GM19438 (cell line): ENCODE measurements around the gene VWA5B1.

Experiments
- ATAC-seq: cut with Tn5 transposase; IDR thresholded peaks from one replicate; pipeline ENCODE4 v1.9.1; 2021; ENCODE audit warnings: low read depth; ENCODE audit not compliant: unreplicated experiment

Gene VWA5B1

DNA sequence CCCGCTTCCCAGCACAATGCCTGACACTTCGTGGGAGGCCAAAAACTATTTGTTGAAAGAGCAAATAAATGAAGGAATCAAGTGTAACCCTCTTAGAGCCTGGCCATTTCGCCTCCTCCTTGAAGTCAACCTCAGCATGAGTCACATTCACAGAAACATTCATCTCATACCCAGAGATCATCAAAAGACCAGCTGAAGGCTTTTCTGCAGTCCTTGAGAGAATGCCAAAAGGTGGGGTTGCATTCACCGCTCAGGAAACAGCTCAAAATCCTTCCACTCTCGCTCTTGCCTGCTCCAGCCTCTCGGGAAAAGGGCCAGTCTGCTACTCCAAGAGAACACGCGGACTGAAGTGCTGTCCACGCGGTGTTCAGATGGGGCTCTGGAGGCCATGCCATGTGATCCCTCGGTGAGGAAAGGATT lies 90.0 kb downstream of the VWA5B1 start:
- ATAC-seq, result no peak

DNA sequence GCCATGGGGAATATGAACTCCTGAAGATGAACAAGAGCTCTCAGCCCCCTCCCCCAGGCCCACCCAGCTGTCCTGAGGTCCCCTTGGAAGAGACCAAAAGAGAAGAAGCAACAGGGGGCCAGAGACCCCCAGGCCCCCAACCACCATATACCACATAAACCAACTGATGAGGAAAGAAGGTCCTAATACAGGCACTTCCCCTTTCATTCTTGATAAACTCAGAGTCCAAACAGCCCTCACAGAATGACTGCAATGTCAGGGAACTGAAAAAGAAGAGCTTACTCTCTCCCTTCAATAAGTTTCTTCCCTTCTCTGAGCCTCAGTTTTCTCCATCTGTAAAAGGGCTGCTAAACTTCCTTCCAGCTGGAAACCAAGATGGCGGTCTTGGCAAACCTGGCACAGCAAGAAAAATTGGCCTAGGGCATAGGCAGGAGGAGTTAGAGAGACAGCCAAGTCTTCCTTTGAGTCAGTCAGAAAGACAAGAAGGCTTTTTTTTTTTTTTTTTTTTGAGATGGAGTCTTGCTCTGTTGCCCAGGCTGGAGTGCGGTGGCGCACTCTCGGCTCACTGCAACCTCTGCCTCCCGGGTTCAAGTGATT lies 90.5 kb downstream of the VWA5B1 start:
- no peak for ATAC-seq

- no peak for ATAC-seq
Observed at GRCh38 chr1:20381961-20382360, 91.3 kb downstream of the VWA5B1 start.

- no peak for ATAC-seq
Observed at GRCh38 chr1:20382711-20383110, 92.0 kb downstream of the VWA5B1 start.

DNA sequence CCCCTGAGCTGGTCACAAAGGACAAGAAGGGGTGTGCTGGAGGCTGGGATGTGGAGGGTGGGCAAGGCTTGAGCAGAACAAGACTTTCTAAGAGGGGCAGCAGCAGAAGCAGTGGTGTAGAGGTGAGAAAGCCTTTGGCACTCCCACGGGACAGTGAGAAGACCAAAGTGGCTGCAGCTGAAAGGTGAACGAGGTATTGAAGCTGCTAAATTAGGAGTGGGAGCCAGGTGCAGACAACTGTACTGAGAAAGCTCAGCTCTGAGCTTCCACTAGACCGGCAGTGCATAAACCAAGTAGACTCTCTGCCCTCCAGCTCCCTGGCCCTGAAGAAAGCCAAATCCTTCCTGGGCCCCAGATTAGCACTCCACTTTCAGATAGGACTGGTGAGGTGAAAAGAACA lies 93.0 kb downstream of the VWA5B1 start:
- ATAC-seq, result no peak

DNA sequence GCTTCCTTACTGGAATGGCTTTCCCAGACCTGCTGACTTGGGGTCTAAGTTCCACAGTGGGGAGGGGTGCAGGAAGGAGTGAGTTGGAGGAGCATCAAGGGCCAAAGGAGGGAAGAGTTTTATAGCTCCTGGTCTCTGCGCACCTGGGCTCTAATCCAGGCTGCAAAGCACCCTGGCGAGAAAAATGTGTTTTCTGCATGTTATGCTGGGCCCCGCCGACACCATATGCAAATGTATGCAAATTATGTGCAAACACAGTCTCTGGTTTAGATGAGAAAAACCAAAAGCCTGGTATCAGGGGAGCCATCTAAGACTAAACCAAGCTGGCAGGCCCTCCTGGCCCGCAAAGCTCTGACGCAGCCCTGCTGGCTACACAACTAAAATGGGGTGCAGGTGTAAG lies 95.0 kb downstream of the VWA5B1 start:
- no peak for ATAC-seq

- ATAC-seq, result no peak
Observed at GRCh38 chr1:20386323-20387081, 95.8 kb downstream of the VWA5B1 start.

GRCh38 chr1:20389571-20389970 lies 98.9 kb downstream of the VWA5B1 start:
- no peak for ATAC-seq

- ATAC-seq, result no peak
Observed at GRCh38 chr1:20390589-20391331, 100.1 kb downstream of the VWA5B1 start.

DNA sequence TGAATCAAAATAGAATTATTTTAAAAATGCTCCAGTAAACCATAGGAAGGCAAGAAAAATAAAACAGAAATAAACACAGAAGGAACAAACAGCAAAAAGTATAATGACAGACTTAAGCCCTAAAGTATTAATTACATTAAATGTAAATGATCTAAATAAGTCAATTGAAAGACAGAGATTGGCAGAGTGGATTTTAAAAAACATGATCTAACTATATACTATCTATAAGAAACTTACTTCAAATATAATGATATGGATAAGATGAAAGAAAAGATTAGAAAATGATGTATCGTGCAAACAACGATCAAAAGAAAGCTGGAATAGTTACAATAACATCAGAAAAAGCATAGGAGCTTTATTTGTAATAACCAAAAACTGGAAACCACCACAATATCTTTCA lies 104.6 kb downstream of the VWA5B1 start:
- no peak for ATAC-seq

DNA sequence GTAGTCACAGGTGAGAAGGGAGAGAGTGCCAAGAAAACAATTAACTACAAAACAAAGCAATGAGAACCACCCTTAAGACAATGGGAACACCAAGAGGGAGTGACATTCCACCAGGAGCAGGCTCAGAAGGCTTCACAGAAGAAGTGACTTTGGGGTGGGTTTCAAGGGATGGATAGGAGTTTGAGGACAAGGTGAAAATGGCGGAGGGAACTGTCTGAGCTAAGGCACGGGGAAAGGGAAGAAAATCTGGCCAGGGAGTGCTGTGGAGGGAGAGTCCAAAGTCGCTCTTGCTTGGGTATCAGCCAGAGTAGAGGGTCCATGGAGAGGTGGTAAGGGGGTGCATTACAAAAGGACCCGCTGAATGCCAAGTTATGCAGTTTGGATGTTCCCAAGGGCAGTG lies 108.1 kb downstream of the VWA5B1 start:
- no peak for ATAC-seq

DNA sequence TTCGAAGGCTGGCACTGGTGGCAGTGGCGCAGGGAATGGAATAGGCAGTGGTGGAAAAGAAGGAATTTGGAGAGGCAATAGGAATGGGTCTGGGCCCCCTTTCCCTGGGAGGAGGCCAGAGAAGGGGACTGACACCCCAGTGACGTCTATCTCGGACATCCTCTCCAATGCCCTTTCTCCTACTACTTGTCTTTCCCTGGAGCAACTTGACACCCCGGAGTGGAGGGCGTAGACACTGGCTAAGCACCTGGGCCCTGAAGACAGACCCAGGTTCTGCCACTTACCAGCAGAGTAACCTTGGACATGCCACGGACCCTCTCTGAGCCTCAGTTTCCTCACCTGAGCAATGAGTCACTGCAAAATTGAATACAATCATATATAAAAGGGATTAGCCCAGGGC lies 108.5 kb downstream of the VWA5B1 start:
- ATAC-seq, result no peak

- no peak for ATAC-seq
Observed at GRCh38 chr1:20399606-20400180, 109.0 kb downstream of the VWA5B1 start.

- ATAC-seq, result no peak
Observed at GRCh38 chr1:20400341-20401177, 109.9 kb downstream of the VWA5B1 start.

- ATAC-seq, result no peak
Observed at GRCh38 chr1:20401405-20402010, 110.8 kb downstream of the VWA5B1 start.

- no peak for ATAC-seq
Observed at GRCh38 chr1:20402585-20403422, 112.1 kb downstream of the VWA5B1 start.

- no peak for ATAC-seq
Observed at GRCh38 chr1:20403423-20404145, 112.9 kb downstream of the VWA5B1 start.

DNA sequence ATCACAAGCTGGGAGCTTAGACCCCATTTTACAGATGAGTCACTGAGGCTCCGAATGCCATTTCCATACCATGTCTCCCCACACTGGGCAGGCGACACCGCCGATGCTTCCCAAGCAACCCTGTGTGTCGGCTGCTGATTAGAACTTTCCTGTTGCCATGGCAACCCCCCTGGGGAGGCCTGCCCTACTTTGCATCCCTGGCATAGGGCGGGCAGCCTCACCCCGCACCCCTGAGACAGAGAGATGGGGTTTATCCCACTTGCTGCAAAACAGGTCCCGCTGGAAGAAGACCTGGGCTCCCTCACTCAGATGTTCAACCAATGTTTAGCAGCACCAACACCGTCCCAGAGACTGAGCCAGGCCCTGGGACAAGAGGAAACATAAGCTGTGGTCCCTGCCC lies 113.8 kb downstream of the VWA5B1 start:
- no peak for ATAC-seq
